ELR (cell line): ENCODE measurements around the gene TMEM132C.

Source experiments
- DNase-seq: peaks from one replicate; pipeline ENCODE4 v3.0.0-alpha.2; 2015; ENCODE audit warnings: low read depth

Gene TMEM132C

DNA sequence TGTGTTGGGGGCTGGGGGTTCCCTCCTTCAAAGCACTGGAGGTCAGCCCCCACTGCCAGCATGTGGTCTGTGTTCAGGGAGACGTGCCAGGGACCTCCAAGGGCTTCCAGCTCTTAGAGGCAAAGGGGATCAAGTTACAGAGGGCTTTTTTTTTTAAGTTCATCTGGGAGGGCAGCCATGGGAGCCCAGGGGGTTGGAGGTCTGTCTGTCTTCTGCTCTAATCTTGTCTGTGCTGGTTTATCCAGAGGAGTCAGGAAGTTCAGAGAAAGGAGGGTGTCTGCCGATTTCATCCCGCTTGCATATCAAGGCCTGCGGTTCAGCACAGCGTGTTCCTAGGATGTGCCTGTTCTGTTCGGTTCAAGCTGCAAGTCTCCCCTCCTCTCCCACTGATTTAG is 72.2 kb downstream of the TMEM132C start:
- no peak for DNase-seq

DNA sequence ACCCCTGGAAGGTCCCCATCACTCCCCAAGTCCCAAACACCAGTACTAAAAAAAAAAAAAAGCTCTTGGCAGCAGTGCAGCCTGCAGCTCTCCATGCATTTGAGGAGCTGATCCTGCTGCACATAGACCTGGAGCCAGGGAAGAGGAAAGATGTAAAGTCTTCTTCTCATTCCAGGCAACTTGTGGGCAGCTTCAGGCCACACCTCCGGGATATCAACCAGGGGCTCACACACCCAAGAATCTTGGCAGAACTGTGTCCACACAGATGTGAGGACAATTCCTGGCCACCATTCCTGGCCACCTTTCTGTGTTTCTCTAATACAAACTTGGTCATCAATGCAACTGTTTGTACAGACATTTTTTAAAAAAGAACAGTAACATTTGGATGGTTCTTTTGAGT is 72.7 kb downstream of the TMEM132C start:
- no peak for DNase-seq

DNA sequence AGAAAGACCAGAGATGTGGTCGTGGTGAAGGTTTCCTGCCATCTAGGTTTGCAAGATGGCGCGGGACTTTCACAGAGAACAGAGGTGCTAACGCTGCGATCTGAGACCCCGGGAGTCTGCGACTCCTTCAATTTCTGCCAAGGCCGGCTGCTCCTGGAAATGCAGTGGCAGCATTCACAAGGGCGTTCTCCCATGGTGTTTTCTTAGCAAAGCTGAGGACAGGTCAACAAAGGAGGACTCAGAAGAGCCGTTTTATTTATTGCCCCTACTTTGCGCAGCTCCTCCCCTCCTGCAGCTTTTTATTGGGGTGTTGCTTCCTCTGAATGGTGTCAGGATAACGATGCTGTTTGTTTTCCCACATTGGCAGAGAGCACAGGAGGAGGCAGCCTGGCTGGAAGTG is 86.3 kb downstream of the TMEM132C start:
- no peak for DNase-seq

DNA sequence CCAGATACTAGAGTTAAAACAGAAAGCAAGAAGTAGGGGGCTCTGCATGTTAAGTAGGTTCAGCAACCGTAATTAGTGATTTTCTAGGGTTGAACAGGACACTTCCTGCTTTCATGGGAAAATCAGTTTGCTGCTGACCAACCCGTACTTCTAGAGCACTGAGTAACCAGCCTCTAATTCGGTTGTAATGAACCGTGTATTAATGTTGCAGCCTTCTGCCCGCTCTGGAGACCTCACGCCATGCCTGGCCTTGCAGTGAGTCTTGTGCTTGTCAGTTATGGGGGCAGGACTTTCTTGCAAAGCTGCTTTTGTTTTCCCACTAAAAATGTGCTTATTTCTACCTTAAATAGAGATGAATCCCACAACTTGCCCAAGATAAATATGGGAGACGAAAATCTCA is 89.6 kb downstream of the TMEM132C start:
- no peak for DNase-seq

DNA sequence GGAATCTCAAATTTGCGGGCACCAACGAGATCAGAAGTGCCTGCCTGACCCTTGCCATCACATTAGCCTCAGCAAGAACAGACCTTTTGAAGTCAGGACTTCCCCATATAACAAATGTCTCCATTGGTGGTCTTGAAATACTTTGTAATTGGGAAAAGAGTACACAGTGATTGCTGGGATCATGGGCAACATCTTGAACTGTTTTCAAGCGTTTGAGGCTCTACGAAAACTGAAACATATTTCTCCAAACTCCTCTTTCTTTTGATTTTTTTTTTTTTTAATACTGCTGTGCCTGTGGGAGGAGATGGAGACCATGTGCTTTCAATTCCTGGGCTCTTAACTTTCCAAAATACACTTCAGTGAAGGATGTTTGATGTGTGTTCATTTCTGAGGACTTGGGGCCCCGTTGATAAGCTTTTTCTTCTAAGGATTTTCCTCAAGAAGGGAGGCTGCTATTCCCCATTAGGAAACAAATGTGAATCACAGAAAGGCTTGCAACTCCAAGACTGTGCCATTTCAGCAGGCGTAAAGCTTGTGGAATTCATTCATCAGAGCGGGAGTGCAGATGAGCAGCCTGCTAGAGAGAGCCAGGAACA is 94.5 kb downstream of the TMEM132C start:
- no peak for DNase-seq

DNA sequence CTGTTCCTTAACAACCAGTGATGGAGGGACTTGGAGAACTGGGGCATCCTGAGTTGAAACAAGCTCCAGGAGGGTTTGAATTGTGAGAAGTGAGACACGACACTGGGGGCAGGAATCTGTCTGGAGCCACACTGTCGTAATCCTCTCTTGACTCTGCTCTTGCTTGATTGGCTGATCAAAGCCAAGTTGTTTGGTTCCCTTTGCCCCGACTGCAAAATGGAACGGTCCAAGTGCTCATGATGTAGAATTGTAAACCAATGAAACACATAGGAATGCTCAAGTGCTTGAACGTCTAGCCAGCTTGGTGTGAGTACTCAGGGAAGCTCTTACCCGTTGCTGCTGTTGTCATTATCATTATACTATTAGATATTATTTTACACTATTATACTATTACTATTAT is 98.1 kb downstream of the TMEM132C start:
- no peak for DNase-seq

DNA sequence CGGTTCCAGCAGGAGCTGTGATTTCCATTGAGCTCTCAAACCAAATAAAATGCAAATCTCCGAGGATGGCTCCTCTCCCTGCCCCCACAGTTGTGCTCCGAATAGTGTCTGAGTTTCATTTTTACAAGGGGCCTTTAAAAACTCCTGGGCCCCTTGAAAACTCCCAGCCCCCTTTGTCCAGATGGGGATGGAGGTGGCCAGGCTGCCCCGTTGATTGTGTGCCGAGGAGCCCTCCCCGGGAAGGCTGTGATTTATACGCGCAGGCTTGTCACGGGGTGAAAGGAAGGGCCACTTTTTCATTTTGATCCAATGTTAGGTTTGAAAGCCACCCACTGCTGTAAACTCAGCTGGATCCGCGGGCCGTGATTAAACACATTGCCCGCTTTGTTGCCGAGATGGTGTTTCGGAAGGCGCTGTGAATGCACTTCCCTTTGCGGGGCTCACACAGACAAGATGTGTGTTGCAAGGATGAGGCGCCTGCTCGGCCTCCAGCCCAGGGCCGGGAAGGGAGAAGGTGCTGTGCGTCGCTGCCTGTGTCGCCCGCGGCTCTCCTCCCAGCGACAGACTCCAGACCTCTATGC is 98.8 kb downstream of the TMEM132C start:
- DNase-seq: no peak

DNA sequence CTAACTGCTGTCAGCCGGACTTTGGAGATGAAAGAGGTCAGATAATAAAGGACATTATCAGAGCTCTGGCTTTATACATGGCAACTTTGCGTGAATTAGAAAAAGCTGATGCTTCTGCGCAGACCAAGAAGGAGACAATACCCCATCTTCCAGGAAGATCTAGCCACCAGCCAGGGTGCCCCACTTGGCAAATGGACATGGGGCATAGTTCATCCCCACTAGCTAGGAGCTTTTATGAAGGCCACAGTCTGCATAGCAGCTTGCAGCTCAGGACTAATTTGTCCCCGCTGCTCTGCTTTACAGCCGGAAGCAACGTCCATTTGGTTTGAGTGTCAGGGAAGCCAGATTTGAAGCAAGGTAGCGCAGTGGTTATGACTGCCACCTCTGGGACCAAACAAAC is 101.0 kb downstream of the TMEM132C start:
- no peak for DNase-seq

DNA sequence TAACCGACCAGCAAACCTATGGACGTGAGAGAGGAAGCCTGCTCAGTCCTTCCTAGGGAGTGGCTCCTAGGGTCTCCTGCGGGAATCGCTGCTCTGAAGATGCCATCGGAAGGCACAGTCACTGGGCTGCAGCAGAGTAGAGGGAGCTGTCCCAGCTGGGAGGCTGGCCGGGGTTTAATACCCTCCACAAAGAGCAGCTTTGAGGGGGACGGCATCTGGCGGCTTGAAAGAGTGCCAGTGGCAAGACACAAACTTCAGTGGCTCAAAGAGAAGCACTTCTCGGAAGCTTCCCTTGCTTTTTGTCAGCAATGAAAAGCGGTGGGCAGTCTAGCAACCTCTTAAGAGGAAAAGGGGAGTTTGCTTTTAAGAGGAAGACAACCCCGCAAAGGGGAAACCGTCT is 114.6 kb downstream of the TMEM132C start:
- DNase-seq: no peak

DNA sequence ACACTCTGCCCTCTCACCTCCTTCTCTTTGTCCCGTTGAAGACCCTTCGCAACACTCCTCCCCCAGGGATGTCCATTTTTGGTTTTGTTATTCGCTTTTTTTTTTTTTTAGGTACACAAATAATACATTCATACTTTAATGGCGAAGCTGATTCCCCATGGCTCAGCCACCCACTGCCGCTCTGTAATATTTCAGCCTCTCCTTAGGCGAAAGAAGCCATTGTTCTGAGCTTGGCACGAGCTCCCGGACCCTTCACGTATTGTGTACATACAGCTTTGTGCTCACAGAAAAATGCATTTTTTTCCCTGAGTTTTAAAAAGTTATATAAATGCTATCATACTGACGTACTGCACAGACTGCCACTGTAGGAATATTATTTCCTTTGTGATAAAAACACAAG is 115.0 kb downstream of the TMEM132C start:
- DNase-seq: no peak

DNA sequence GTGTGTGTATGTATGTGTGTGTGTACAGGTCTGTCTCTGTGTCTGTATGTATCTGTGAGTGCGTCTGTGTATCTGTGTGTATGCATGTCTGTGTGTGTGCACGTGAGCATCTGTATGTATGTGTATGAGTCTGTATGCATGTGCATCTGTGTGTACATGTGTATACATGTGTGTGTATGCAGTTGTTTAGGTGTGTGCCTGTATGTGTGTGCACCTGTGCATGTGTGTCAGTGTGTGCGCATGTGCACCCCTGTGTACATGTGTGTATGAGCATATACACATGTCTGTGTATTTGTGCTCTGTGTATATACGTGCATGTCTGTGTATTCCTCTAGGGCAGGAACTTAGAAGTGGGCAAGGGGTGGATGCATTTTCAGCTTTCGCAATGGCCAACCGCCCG is 116.0 kb downstream of the TMEM132C start:
- no peak for DNase-seq

DNA sequence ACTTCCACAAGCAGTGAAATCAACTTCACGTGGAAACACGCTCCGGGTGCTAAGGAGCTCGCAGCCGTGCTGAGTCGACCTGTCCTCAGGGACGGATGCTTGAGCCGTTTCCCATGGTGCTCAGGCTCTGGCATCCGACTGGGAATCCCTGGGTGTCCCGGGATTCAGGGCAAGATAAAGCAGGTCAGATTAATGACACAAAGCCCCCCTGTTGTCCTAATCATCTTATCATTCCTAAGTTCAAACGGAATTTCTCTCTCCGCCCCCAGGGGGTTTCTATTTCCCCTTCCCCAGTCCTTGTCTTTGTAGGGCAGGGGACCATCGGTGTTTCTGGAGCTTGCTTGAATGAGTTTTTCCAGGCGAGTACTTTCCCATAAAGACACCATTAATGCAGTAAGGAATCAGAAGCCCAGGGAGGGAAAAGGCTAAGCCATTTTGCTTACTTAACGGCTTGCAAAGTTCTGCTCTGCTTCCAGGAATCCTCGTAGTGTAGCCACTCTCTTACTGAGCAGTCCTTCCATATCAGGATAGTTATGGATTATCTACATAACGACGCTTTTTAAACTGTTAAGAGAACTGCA is 116.5 kb downstream of the TMEM132C start:
- DNase-seq: no peak

DNA sequence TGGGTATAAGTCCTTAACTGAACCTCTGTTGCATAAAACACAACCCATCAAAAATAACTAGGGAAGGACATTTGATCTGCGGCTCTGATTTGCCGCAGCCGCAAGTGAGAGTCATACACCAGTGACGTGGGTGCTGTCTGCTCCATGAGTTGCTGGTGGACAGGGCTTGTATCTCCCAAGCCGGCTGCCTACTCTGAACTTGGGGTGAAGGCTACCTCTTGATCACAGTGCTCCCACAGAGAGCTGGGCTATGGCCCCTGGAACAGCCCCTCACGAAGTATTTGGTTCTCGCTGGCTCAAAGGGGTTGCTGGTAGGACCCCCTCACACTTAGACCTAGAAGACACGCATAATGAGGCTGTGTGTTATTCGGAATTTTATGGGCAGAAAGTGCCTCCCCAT is 118.8 kb downstream of the TMEM132C start:
- DNase-seq: no peak

DNA sequence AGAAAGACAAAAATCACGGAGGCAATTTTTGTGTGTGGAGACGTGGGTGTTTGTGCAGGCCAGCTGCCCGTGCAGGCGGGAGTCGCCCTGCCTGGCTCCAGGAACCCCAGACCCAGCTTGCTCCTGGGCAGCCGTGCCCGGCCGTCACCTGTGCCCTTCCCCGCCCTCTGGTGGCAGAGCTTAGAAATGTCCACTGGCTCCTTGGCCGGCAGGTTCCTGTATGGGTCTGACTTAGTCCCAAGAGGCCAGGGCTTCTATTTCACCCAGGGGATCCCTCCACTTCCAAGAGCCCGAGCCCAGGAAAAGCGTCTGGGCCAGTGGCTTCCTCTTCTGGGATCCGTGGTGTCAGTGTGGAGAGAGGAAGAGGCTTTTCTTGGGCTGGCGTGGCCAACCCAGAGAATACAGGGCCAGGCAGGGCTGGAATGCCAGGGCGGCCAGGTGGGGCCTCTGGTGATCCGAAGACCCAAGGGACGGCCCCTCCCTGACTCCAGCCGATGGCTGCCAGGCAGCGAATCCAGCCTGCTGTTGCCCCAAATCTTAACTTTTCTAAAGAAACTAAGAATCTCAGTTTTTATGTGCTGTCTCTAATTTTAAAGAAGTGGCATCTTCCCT is 120.9 kb downstream of the TMEM132C start:
- no peak for DNase-seq

DNA sequence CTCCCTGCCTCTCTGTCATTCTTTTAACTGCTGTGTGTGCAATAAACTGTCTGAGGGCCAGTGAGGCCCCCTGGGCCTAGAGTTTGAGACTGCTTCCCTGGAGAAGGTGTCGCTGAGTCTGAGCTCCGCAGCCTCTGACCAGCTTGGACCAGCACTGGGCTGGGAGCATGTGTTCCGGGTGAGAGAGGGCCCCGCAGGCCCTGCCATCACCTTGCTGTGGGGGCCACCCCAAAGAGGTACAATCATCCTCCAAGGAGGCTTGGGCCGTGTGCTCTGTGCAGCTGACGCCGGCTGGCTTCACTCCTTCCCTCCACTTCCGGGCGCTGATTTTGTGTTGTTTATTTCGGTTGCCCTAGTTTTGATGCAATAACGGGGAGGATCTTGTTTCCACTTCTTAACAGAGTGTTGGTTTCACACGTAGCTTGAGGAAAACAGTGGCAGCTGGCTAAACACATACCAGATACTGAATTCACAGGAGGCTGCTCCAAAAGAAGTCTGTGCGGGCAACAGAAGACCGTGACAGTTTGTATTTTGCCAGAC is 121.6 kb downstream of the TMEM132C start:
- DNase-seq: no peak

DNA sequence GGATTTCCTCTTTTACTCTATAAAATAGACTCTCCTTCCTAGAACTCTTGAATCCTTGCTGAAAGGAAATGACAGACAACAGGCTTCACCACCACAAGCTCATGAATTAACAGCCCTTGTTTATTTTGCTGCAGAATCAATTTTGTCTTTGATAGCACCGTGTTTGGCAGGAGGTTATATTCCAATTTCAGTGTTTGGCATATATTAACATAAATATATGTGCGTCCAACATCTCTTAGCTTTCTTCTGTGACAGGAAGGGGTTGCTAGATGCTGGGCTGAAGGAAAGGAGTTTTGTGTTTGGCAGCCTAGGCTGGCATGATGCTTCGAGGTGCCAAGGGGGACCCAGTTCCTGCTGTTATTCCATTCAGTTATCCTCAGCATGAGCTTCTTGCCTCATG is 126.4 kb downstream of the TMEM132C start:
- no peak for DNase-seq

DNA sequence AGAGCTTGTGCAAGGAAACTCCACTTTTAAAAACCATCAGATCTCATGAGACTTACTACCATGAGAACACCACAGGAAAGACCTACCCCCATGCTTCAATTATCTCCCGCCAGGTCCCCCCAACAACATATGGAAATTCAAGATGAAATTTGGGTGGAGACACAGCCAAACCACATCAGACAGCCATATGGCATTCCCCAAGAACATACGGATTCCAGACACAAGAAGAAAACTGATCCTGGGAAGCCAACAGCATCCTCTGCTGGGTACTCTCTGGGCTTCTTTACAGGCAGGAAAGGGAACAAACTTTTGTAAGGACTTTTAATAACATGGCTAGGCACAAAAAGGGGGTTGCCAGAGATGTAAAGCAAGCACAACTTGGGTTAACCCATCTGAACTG is 127.2 kb downstream of the TMEM132C start:
- no peak for DNase-seq

DNA sequence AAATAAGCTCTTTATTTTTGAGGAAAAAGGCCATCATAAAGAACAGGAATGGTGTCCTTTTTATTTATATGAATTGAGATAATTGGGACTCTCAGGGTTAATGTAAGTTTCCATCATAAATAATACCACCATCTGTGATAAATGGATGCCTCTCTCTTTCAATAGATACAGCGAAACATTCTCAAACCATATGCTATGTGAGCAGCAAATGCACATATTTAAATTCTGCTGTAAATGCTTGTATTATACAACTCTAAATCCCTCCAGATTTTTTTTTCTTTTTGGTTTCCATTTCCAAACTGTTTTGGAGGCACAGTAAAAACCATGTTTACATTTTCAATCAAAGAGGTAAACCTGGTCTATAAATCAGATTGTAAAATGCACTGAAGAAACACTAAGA is 132.3 kb downstream of the TMEM132C start:
- DNase-seq: no peak

DNA sequence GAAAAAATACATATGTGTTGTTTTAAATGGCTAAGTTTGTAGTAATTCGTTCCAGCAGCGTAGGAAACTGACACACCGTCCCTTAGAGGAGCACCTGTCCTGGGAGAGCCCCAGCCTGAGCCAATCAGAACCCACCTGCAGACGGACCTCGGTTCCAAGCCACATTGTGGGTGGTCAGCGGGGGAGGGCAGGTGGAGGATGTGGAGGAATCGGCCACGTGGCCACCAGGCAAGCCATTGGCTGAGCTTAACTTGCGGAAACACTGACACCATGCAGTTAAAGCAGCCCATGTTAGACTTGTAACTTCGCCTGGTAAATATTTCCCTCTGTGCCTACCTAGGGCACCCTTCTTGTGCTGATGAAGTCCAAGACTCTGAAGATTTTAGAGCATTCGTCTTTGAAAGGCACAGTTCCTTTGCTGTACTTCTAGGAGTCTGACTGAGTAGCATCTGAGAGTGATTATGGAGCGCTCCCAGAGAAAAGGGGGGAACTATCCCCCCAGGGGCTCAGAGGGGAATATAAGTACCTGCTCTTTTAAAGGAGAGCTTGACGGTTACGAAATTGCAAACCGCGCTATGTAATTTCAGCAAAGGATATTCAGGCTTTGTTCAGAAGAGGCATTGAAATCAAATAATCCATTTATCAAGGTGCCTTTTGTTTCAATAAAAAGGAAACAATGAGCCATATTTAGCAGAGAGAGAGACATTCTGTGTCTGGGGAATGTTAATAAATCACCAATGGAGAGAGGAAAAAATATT is 135.7 kb downstream of the TMEM132C start:
- DNase-seq: no peak

DNA sequence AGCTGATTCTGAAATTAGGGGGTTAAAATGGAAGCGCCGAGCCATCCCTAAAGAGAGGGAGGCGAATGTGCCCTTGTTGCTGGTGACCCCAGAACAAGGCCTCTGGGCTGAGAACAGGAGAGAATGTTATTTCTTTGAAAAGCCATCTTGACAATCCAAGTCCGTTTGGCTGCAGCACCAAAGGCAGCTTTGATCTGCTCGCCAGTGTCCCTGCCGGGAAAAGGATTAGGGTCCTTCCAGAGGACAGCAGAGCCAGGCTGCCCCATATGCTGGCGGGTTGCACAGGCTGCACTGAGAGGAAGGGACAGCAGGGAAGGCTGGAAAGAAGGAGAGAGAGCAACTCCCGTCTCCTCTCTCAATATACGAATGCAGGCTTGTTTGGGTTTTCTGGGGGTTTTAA is 141.7 kb downstream of the TMEM132C start:
- DNase-seq: no peak

DNA sequence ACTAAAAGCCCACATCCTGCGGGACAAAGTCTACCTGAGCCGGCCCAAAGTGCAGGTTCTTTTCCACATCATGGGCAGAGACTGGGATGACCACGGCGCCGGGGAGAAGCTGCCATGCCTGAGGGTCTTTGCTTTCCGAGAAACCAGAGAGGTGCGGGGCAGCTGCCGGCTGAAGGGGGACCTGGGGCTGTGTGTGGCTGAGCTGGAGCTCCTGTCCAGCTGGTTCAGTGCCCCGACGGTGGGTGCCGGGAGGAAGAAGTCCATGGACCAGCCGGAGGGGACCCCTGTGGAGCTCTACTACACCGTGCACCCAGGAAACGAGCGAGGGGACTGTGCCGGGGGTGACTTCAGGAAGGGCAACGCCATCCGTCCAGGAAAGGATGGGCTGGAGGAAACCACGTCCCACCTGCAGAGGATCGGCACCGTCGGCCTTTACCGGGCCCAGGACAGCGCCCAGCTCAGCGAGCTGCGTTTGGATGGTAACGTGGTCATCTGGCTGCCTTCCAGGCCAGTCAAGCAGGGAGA is 148.1 kb downstream of the TMEM132C start:
- no peak for DNase-seq

DNA sequence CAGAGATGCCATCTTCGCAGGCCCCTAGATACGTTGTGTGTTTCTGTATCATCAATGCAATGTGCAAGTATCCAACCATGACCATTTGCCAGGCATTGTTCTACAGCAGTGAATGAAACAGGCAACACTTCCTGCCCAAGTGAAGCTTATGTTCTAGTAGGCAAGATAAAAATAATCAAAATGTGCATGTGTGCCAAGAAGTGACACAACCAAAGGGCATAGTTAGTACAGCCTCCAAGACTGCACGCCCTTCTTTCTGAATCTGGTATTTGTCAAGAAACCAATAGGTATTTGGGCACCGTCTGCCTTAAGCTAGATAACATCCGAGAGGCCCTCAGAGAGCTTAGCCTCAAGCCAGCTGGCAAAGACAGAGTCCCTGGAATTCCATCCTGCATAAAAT is 152.0 kb downstream of the TMEM132C start:
- DNase-seq: no peak
